GM23338 (cell line): ENCODE results near the gene SORCS2. TPM values are rescaled to one million over a fixed set of nuclear protein-coding genes. Genes with fewer than 3 reads are reported as not detected.

Experiments used
- ATAC-seq: fragments of 200-7000 bp; cut with Tn5 transposase; 3 replicates; pipeline ENCODE4 v1.9.1; 2020
- DNase-seq: peaks from one replicate; pipeline ENCODE4 v3.0.0-alpha.2; 2015; ENCODE audit warnings: low spot score
- H2AFZ ChIP-seq: fragments of 200-600 bp; sonication (generic); 2 replicates; pipeline ENCODE4 v1.8.0; 2016; ENCODE audit warnings: antibody characterized with exemption, mild to moderate bottlenecking, moderate library complexity
- H3F3A ChIP-seq: fragments of 200-600 bp; sonication (generic); replicated peaks from 2 replicates; pipeline ENCODE4 v1.8.0; 2017; ENCODE audit warnings: antibody characterized with exemption, mixed run types, low read depth
- H3K27ac ChIP-seq: fragments of 200-600 bp; sonication (generic); 2 replicates; pipeline ENCODE4 v1.6.1; 2016; ENCODE audit warnings: low read depth
- H3K27me3 ChIP-seq: fragments of 200-600 bp; sonication (generic); 2 replicates; pipeline ENCODE4 v1.8.0; 2016; ENCODE audit warnings: mild to moderate bottlenecking, mixed run types, moderate library complexity; ENCODE audit not compliant: insufficient read depth
- H3K36me3 ChIP-seq: fragments of 200-600 bp; sonication (generic); 2 replicates; pipeline ENCODE4 v1.8.0; 2016; ENCODE audit warnings: mild to moderate bottlenecking; ENCODE audit not compliant: insufficient read depth
- H3K4me1 ChIP-seq: fragments of 200-600 bp; sonication (generic); 2 replicates; pipeline ENCODE4 v1.8.0; 2016; ENCODE audit warnings: mild to moderate bottlenecking, moderate library complexity; ENCODE audit not compliant: insufficient read depth
- H3K4me2 ChIP-seq: fragments of 200-600 bp; sonication (generic); 2 replicates; pipeline ENCODE4 v1.7.1; 2017; ENCODE audit warnings: mixed run types
- H3K4me3 ChIP-seq: fragments of 200-600 bp; sonication (generic); 2 replicates; pipeline ENCODE4 v1.6.1; 2016; ENCODE audit warnings: mixed run types
- H3K79me2 ChIP-seq: fragments of 200-600 bp; sonication (generic); replicated peaks from 2 replicates; pipeline ENCODE4 v1.8.0; 2017; ENCODE audit warnings: mild to moderate bottlenecking; ENCODE audit not compliant: insufficient read depth
- H3K9me2 ChIP-seq: fragments of 200-600 bp; sonication (generic); 2 replicates; pipeline ENCODE4 v1.8.0; 2017; ENCODE audit not compliant: insufficient read depth
- H4K20me1 ChIP-seq: fragments of 200-600 bp; sonication (generic); replicated peaks from 2 replicates; pipeline ENCODE4 v1.8.0; 2017; ENCODE audit warnings: mild to moderate bottlenecking; ENCODE audit not compliant: insufficient read depth
- H3K27ac Mint-ChIP-seq: 2 replicates; pipeline ENCODE4 v1.8.0; 2020; ENCODE audit warnings: inconsistent platforms, mild to moderate bottlenecking, moderate library complexity, mixed read lengths
- H3K27me3 Mint-ChIP-seq: 3 replicates; pipeline ENCODE4 v1.8.0; 2022; ENCODE audit warnings: low read depth, mild to moderate bottlenecking, moderate library complexity, mixed read lengths, inconsistent platforms; ENCODE audit not compliant: insufficient read depth, poor library complexity
- H3K36me3 Mint-ChIP-seq: 3 replicates; pipeline ENCODE4 v1.8.0; 2021; ENCODE audit warnings: low read depth, mild to moderate bottlenecking, inconsistent platforms, moderate library complexity, mixed read lengths
- H3K4me1 Mint-ChIP-seq: 3 replicates; pipeline ENCODE4 v1.8.0; 2020; ENCODE audit warnings: mild to moderate bottlenecking, inconsistent platforms, mixed read lengths
- H3K4me3 Mint-ChIP-seq: 3 replicates; pipeline ENCODE4 v1.8.0; 2021; ENCODE audit warnings: moderate library complexity, mild to moderate bottlenecking, inconsistent platforms, mixed read lengths
- H3K9me3 Mint-ChIP-seq: 3 replicates; pipeline ENCODE4 v1.8.0; 2020; ENCODE audit warnings: moderate library complexity, mild to moderate bottlenecking, inconsistent platforms, mixed read lengths
- CREB1 ChIP-seq: fragments of 250-450 bp; sonication (Bioruptor Pico); IDR thresholded peaks from 2 replicates; pipeline ENCODE4 v1.5.0; 2020; ENCODE audit warnings: low read depth, mild to moderate bottlenecking, moderate library complexity
- EZH2 ChIP-seq: fragments of 200-600 bp; sonication (generic); IDR thresholded peaks from one replicate; pipeline ENCODE4 v1.8.0; 2017; ENCODE audit warnings: antibody characterized with exemption, mild to moderate bottlenecking, low read depth; ENCODE audit not compliant: unreplicated experiment
- EZH2phosphoT487 ChIP-seq: fragments of 200-600 bp; sonication (generic); IDR thresholded peaks from one replicate; pipeline ENCODE4 v1.8.1; 2018; ENCODE audit warnings: antibody characterized with exemption; ENCODE audit not compliant: unreplicated experiment
- JUNB ChIP-seq: IDR thresholded peaks from one replicate; pipeline ENCODE4 v1.6.1; 2016; ENCODE audit warnings: antibody characterized with exemption; ENCODE audit not compliant: unreplicated experiment
- NANOG ChIP-seq: IDR thresholded peaks from 2 replicates; pipeline ENCODE4 v1.6.1; 2016; ENCODE audit warnings: antibody characterized with exemption, borderline replicate concordance
- POLR2AphosphoS5 ChIP-seq: IDR thresholded peaks from 2 replicates; pipeline ENCODE4 v1.6.1; 2016; ENCODE audit warnings: antibody characterized with exemption, low read depth
- STAT1 ChIP-seq: IDR thresholded peaks from one replicate; pipeline ENCODE4 v1.6.1; 2016; ENCODE audit warnings: antibody characterized with exemption; ENCODE audit not compliant: unreplicated experiment
- ZNF114 ChIP-seq: fragments of 250-450 bp; sonication (Bioruptor Pico); IDR thresholded peaks from 2 replicates; pipeline ENCODE4 v1.5.0; 2020; ENCODE audit warnings: mild to moderate bottlenecking, moderate library complexity
- ZNF331 ChIP-seq: fragments of 250-450 bp; sonication (Bioruptor Pico); IDR thresholded peaks from 2 replicates; pipeline ENCODE4 v1.5.0; 2020; ENCODE audit warnings: low read depth, mild to moderate bottlenecking, moderate library complexity
- polyA plus RNA-seq: library from polyadenylated mRNA; unstranded; fragments of >200 nt; fragmentation: Nextera tagmentation; extraction: Ambion mirVana; gene quantifications from 2 replicates; pipeline ENCODE4 v1.2.1, GENCODE V29; 2016
- total RNA-seq: library from RNA; depleted of rRNA; stranded (reverse); fragments of >200 nt; shearing (Covaris generic); gene quantifications from 2 replicates; pipeline ENCODE4 v1.2.3, GENCODE V29; 2014
- TF ChIP-seq, protein P1 (sequence below): fragments of 250-450 bp; sonication (Bioruptor Pico); IDR thresholded peaks from 2 replicates; pipeline ENCODE4 v1.5.0; 2020; ENCODE audit warnings: mild to moderate bottlenecking, moderate library complexity
- TF ChIP-seq, protein P2 (sequence below): IDR thresholded peaks from 2 replicates; pipeline ENCODE4 v1.6.1; 2016; ENCODE audit warnings: antibody characterized with exemption
- TF ChIP-seq, protein P3 (sequence below), 2 experiments: fragments of 200-600 bp in 1 of 2; sonication (generic) in 1 of 2; conservative IDR thresholded peaks; 2 replicates each; pipeline versions ENCODE4 v1.5.1 to v1.6.1; 2016 to 2017; ENCODE audit warnings: antibody characterized with exemption in 2 of 2, low read depth in 2 of 2, mild to moderate bottlenecking in 2 of 2, moderate library complexity in 1 of 2

SORCS2 gene
- total and polyA plus RNA-seq, 2 experiments from 2014 or later, result 0.47 to 2.4 TPM

DNA sequence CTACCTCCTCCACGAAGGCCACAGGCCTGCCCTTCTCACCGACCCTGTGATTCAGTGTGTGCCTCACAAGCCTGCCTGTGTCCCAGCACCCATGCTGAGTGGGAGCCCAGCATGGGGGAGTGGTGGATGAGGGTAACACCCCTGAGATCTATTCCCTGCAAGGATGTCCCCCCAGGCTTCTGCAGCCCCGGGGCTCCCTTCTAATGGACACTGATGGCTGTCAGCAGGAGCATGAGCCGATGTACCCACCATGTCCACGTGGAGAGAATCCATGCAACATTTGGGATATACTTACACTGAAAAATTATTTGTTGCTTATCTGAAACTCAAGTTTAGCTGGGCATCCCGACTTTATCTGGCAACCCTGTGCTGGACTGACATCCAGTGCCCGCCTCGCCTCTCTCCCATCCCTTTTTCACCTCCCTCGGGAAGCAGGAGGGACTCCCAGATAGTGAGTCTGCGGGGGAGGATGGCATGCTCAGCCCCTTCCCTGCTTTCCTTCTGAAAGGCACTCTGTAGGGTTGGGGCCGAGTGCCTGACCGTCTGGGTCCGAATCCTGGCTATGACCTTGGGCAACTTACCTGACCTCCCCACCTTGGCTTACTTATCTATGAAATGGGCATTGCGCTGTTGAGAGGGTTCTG is 46.9 kb upstream of the SORCS2 start:
- Mint-ChIP-seq H3K36me3 (no peaks in the 10 kb centered on the region), H3K27ac (no peak overlapping the region), H3K27me3 (peaks cover 11% of the 10 kb centered on the region), H3K4me1 (no peaks in the 10 kb centered on the region), H3K9me3 (no peaks in the 10 kb centered on the region), H3K4me3 (no peak overlapping the region)
- DNase-seq (no peak), ATAC-seq (no peak)
- Histone ChIP-seq H3K4me3 (no peak overlapping the region), H3K4me1 (no peaks in the 10 kb centered on the region), H3K27me3 (no peaks in the 10 kb centered on the region), H3K36me3 (no peaks in the 10 kb centered on the region), H3F3A (no peaks in the 10 kb centered on the region), H3K79me2 (no peaks in the 10 kb centered on the region), H4K20me1 (no peaks in the 10 kb centered on the region), H3K4me2 (no peak overlapping the region), H3K9me2 (no peaks in the 10 kb centered on the region), H3K27ac (no peak overlapping the region), H2AFZ (no peak overlapping the region)
- no peak for TF ChIP-seq JUNB
- TF ChIP-seq, protein P1, sequence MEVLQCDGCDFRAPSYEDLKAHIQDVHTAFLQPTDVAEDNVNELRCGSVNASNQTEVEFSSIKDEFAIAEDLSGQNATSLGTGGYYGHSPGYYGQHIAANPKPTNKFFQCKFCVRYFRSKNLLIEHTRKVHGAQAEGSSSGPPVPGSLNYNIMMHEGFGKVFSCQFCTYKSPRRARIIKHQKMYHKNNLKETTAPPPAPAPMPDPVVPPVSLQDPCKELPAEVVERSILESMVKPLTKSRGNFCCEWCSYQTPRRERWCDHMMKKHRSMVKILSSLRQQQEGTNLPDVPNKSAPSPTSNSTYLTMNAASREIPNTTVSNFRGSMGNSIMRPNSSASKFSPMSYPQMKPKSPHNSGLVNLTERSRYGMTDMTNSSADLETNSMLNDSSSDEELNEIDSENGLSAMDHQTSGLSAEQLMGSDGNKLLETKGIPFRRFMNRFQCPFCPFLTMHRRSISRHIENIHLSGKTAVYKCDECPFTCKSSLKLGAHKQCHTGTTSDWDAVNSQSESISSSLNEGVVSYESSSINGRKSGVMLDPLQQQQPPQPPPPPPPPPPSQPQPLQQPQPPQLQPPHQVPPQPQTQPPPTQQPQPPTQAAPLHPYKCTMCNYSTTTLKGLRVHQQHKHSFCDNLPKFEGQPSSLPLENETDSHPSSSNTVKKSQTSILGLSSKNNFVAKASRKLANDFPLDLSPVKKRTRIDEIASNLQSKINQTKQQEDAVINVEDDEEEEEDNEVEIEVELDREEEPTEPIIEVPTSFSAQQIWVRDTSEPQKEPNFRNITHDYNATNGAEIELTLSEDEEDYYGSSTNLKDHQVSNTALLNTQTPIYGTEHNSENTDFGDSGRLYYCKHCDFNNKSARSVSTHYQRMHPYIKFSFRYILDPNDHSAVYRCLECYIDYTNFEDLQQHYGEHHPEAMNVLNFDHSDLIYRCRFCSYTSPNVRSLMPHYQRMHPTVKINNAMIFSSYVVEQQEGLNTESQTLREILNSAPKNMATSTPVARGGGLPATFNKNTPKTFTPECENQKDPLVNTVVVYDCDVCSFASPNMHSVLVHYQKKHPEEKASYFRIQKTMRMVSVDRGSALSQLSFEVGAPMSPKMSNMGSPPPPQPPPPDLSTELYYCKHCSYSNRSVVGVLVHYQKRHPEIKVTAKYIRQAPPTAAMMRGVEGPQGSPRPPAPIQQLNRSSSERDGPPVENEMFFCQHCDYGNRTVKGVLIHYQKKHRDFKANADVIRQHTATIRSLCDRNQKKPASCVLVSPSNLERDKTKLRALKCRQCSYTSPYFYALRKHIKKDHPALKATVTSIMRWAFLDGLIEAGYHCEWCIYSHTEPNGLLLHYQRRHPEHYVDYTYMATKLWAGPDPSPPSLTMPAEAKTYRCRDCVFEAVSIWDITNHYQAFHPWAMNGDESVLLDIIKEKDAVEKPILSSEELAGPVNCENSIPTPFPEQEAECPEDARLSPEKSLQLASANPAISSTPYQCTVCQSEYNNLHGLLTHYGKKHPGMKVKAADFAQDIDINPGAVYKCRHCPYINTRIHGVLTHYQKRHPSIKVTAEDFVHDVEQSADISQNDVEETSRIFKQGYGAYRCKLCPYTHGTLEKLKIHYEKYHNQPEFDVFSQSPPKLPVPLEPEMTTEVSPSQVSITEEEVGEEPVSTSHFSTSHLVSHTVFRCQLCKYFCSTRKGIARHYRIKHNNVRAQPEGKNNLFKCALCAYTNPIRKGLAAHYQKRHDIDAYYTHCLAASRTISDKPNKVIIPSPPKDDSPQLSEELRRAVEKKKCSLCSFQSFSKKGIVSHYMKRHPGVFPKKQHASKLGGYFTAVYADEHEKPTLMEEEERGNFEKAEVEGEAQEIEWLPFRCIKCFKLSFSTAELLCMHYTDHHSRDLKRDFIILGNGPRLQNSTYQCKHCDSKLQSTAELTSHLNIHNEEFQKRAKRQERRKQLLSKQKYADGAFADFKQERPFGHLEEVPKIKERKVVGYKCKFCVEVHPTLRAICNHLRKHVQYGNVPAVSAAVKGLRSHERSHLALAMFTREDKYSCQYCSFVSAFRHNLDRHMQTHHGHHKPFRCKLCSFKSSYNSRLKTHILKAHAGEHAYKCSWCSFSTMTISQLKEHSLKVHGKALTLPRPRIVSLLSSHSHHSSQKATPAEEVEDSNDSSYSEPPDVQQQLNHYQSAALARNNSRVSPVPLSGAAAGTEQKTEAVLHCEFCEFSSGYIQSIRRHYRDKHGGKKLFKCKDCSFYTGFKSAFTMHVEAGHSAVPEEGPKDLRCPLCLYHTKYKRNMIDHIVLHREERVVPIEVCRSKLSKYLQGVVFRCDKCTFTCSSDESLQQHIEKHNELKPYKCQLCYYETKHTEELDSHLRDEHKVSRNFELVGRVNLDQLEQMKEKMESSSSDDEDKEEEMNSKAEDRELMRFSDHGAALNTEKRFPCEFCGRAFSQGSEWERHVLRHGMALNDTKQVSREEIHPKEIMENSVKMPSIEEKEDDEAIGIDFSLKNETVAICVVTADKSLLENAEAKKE (CRISPR knock-in tag), result no peak
- TF ChIP-seq NANOG, result no peak
- no peak for TF ChIP-seq EZH2
- TF ChIP-seq ZNF331 (CRISPR knock-in tag), result no peak
- TF ChIP-seq STAT1, result no peak
- TF ChIP-seq, protein P2, sequence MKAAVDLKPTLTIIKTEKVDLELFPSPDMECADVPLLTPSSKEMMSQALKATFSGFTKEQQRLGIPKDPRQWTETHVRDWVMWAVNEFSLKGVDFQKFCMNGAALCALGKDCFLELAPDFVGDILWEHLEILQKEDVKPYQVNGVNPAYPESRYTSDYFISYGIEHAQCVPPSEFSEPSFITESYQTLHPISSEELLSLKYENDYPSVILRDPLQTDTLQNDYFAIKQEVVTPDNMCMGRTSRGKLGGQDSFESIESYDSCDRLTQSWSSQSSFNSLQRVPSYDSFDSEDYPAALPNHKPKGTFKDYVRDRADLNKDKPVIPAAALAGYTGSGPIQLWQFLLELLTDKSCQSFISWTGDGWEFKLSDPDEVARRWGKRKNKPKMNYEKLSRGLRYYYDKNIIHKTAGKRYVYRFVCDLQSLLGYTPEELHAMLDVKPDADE, result no peak
- TF ChIP-seq, protein P3, sequence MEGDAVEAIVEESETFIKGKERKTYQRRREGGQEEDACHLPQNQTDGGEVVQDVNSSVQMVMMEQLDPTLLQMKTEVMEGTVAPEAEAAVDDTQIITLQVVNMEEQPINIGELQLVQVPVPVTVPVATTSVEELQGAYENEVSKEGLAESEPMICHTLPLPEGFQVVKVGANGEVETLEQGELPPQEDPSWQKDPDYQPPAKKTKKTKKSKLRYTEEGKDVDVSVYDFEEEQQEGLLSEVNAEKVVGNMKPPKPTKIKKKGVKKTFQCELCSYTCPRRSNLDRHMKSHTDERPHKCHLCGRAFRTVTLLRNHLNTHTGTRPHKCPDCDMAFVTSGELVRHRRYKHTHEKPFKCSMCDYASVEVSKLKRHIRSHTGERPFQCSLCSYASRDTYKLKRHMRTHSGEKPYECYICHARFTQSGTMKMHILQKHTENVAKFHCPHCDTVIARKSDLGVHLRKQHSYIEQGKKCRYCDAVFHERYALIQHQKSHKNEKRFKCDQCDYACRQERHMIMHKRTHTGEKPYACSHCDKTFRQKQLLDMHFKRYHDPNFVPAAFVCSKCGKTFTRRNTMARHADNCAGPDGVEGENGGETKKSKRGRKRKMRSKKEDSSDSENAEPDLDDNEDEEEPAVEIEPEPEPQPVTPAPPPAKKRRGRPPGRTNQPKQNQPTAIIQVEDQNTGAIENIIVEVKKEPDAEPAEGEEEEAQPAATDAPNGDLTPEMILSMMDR (conservative IDR thresholded peaks at IDR 0.05; ENCODE audit: low read depth in 2 of 2), result no peak
- no peak for TF ChIP-seq CREB1 (CRISPR knock-in tag)
- no peak for TF ChIP-seq ZNF114 (CRISPR knock-in tag)
- no peak for TF ChIP-seq POLR2AphosphoS5
- TF ChIP-seq EZH2phosphoT487, result no peak
